HG03039 (cell line): ENCODE results near the gene RAMP1.
A peak's percentile ranks its signal among the peaks of the same experiment; 100 is the strongest.

ENCODE experiments used
- ATAC-seq: cut with Tn5 transposase; IDR thresholded peaks from one replicate; pipeline ENCODE4 v1.9.1; 2021; ENCODE audit warnings: mild to moderate bottlenecking, moderate library complexity; ENCODE audit not compliant: unreplicated experiment

Gene RAMP1

DNA sequence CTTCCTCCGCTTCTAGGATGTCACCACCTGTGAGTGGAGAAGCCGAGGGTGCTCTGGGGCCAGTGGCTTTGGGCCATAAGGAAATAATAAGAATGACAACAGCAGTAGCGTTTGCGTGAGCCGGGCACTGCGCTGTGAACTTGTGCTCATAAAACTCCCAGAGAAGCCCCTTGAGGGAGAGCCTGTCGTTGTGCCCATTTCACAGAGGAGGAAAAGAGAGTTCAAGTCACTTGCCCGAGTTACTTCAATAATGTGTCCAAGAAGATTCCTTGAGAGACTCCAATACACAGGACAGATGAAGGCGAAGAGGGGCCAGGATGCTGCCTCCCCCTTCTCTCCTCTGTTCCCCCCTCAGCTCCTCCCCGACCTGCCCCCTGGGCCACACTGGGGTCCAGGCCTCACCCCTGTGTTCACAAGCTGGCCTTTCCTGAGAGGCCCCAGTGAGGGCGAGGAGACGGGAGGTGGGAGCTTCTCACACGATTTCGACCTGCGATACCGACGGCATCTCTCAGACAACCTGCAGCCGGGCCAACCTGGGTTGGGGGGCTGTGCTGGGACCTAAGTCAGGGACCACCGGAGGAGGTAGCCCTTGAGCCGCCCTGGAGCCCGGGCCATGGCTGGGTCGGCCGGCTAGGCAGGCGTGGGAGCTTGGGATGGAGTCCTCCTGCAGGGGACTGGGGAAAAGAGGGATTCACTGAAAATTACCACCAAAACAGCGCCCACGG is 53.9 kb downstream of the RAMP1 start:
- no peak for ATAC-seq

DNA sequence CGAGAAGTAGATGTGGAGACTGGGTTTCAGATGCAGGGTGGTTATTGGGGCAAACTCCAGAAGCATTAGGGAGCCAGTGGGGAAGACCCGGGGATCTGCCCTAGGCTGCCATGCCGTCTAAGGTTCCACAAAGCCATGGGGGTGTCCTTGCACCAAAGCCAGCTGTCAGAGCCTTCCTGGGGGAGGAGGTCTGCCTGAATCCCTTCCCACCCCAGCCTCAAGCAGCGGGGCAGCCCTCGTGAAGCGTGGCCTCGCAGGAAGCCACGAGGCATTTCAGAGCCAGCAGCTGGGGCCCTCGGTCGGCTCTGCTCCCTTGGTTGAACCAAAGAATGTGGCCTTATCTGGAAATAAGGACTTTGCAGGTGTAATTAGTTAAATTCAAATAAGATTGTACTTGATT is 56.2 kb downstream of the RAMP1 start:
- no peak for ATAC-seq

DNA sequence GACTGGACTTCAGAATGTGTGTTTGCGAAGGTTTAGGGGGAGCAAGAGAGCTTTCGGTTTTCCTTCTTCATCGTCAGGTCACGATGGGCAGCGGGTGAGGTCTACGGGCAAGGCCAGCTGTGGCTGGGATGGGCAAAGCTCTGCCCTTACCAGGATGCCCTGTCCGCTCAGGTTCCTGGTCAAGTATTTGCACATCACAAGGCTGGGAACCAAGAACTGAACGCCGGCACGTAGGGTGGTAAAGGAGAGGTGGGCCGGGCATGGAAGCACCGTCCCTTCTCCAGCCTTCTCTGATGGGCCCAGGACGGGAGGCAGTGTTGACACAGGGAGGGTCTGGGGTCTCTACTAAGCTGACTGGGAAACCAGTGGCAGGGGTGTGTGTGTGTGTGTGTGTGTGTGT is 56.9 kb downstream of the RAMP1 start:
- no peak for ATAC-seq

DNA sequence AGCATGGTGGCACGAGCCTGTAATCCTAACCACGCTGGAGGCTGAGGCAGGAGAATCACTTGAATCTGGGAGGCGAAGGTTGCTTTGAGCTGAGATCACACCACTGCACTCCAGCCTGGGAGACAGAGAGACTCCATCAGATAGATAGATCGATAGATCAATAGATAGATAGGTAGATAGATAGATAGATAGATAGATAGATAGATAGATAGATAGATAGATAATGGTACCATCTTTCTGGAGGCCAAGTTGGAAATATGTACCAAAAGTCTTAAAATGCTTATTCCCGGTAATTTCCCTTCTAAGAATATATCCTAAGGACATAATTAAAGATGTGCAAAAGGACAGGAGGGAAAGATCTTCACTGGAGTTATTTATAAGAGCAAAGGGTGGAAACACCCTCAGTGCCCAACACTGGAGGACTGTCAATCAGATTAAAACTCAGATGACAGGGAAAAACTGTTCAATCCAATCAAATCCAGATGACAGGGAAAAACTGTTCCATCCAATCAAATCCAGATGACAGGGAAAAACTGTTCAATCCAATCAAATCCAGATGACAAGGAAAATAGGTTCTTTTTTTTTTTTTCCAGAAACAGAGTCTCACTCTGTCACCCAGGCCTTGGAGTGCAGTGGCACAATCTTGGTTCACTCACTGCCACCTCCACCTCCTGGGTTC is 58.4 kb downstream of the RAMP1 start:
- ATAC-seq: no peak

DNA sequence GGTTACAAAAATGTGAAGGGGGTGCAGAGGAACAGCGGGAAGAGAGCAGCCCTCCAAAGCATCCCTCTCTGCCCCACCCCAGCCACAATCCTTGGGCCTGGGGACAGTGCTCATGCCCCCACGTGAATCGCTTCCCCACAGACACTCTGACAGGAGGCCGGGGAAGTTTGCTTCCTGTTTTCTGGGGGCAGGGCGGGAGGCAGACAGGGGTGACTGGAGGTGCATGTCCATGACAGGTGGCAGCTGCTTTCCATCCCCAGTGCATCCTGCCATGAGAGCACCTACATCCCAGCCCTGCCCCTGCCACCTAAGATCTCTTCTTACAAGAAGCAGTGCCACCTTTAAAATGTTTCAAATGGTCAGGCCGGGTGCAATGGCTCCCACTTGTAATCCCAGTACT is 60.2 kb downstream of the RAMP1 start:
- no peak for ATAC-seq

DNA sequence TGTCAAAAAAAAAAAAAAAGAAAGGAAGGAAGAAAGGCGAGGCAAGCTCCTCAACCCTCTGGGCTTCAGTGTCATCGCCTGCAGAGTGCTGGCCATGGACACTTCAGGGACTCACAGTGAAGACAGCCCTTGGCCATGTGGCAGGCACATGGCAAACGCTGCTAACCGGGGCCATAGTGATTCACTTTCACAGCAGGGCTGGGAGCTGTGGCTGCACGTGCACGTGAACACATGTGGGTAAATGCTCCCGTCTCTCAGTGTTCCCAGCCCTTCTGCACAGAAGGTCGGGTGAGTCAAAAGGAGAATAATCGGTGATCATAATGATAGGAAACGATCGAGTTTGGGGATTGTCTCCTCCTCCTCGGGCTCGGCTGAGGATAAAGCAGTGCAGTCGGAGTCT is 61.2 kb downstream of the RAMP1 start:
- ATAC-seq: no peak

DNA sequence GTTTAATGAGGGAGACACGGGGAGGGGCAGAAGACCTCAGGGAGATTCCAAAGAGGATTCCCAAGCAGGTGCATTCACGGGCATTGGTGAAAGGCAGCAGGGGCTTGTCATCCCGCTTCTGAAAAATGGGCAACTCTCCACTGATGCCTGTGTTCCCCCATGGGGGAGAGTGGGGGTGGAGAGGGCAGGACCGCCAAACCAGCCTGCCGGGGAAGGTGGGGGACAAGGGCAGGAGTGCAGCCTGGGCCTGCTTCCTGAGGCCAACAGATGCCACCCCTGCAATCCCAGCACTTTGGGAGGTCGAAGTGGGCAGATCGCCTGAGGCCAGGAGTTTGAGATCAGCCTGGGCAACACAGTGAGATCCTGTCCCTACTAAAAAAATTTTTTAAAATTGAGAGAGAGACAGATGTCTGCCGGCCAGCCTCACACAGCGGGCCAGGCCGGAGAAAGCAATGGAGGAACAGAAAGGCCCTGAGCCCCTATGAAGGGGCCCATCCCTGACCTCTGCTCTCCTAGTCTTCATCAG is 62.6 kb downstream of the RAMP1 start:
- ATAC-seq: no peak

DNA sequence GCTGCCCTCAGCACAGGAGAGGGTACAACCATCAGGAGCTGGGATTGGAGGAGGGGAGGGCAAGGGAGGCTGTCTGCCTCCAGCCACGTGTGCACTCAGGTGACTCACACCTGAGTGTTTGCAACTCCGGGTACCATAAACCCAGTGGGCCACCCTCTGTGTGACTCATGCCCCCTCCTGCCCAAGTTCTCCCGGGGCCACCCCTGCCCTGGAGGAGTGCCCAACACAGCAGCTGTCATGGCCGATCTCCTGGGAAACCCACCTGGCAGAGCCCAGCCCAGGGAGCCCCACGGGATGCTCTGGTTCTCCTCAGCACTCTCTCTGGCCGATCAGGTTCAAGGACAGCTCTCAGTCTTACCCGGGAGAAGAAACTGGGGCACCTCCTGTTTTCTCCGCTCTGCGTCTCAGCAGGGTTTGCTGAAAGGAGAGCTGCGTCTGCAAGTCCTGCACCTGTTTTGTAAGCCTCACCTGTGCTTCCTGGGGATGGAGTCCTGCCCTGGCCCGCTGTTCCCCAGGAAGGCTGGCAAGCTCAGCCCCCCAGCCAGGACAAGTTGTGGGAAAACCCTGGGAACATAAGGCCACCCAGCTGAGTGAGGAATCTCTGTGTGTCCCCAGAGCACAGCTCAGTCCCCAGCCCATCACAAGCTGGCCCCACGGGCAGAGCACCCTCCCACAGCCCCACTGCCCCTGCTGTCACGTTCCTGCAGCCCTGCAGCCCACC is 63.4 kb downstream of the RAMP1 start:
- no peak for ATAC-seq

DNA sequence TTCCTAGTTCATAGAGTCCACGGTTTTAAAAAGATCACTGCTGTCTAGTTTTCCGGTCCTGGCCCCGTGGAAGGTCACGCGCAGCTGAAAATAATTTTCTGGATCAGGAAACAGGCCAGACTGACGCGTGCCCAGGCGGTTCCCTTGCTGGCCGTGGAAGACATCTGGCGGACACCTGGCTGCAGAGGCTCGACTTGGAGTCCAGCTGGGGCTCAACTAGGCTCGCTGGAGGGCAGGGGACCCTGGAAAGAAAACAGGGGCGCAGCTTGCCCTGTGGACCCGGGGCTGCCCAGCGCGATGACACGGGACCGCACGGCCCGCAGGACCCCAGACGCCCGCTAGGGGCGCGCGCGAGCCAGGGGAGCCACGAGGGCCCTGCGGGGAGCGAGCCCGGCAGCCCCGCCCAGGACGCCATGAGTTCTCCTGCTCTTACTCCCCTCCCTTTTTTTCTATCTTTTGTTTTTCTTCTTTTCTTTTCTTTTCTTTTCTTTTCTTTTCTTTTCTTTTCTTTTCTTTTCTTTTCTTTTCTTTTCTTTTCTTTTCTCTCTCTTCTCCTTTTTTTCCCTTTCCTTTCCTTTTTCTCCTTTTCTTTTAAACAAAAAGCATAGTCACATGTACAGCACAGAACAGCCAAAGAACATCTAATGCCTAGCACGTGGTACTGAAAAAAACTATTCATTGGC is 64.2 kb downstream of the RAMP1 start:
- ATAC-seq: peak; percentile 78

DNA sequence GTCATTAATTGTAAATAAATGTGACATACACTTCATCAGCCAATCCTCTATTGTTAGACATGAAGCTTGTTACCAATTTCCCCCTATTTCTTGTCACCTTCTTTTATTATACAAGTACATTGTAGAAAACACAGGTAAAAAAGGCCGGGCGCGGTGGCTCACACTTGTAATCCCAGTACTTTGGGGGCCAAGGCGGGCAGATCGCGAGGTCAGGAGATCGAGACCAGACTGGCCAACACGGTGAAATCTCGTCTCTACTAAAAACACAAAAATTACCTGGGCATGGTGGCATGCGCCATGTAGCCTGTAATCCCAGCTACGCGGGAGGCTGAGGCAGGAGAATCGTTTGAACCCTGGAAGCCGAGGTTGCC is 64.7 kb downstream of the RAMP1 start:
- no peak for ATAC-seq

DNA sequence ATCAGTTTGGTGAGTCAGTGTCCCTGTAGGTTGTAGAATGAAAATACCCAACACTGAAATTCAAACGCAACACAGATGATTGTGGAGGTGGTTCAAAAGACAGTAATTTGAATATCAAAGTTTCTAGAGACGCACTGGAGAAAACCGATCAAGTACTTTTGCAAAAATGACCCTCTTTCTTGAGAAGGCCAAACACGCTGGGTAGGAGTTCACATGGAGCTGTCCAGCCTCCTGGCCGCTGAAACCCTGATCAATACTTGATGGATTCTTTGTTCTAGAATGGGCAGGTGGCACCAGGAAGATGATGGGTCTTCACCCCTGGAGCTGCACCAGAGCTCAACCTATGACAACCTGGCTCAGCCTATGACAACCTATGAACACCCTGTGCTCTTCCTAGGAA is 67.7 kb downstream of the RAMP1 start:
- ATAC-seq: no peak

DNA sequence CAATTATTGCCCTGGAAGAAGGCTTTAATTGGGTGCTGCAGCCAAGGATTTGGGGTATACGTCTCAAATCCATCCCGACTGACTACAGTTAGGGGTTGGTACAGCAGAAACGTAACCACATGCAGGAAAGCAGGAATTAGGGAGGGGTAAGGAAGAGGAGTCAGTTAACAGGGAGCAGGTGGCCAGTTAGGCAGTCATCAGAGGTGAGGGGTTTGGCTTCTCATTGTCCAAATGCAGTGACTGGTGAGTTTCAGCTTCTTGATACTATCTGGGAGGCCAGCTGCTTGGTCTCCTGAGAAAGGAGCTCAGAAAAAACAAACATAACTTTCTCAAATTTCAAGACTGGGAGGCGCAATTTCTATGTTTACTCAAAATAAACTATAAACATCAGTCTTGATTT is 68.6 kb downstream of the RAMP1 start:
- ATAC-seq: no peak

DNA sequence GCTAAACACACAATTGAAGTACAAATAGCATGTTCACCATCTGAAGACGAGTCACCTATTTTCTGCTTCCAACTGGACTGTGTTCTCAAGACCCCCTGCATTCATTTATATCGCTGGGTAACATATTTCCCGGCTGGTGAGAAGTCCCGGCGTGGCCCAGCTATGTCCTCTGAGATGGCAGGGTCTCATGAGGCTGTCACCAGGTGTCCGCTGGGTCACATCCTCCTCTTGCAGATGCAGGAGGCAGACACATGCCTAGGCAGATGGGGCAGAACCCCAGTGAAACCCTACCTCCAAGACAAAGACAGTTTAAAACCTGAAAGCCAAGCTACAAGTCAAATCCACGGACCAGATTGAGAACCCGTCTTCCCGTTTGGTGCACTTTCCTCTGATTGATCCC is 70.6 kb downstream of the RAMP1 start:
- ATAC-seq: no peak

DNA sequence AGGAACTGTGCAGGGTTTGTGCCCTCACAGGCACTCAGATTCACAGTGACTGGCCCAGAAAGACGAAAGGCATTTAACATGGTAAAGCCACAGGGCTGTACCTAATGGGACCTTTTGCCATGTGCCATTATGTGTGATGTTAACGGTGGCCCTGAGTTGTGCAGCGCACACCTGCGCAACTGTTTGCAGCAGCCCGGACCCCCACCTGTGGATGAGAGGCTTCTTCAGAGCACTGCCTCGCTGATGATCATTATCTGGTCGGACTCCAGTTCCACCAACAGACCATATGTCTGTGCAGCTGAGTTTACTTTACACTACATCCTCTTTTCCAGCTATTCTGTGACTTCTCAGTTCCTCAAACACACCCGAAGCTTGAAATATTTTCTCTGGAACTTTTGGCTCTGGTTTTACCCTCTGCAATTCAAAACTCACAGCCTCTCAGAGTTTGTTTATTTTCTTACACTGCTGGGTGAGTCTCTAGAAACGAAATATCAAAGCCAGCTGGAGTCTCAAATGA is 71.8 kb downstream of the RAMP1 start:
- ATAC-seq: no peak

DNA sequence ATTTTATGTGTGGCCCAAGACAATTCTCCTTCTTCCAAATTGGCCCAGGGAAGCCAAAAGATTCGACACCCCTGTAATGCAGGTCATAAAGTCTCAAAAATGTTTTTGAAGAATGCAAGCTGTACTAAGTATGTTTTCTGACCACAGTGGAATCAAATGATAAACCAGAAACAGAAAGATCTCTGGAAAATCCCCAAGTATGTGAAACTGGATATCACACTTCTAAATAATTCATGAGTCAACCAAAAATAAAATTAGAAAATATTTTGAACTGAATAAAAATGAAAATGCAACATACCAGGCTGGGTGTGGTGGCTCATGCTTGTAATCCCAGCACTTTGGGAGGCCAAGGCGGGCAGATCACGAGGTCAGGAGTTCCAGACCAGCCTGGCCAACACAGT is 73.3 kb downstream of the RAMP1 start:
- ATAC-seq: no peak

DNA sequence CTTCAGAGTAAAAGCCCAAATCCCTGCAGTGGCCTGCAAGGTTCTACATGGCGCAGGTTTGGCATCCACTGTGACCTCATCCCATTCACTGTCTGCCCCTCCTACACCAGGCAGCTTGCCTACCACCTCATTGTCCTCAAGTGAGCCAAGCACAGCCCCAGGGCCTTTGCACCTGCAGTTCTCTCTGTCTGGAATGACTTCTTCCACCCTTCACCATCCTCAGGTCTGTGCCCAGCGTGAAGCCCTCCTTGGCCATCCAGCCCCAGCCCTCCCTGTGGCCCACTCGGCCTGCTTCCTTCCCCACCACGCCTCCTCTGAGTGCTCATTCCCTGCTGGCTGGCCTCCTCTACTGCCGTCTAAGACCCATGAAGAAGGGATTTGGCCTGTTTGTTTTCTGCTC is 74.8 kb downstream of the RAMP1 start:
- ATAC-seq: no peak

DNA sequence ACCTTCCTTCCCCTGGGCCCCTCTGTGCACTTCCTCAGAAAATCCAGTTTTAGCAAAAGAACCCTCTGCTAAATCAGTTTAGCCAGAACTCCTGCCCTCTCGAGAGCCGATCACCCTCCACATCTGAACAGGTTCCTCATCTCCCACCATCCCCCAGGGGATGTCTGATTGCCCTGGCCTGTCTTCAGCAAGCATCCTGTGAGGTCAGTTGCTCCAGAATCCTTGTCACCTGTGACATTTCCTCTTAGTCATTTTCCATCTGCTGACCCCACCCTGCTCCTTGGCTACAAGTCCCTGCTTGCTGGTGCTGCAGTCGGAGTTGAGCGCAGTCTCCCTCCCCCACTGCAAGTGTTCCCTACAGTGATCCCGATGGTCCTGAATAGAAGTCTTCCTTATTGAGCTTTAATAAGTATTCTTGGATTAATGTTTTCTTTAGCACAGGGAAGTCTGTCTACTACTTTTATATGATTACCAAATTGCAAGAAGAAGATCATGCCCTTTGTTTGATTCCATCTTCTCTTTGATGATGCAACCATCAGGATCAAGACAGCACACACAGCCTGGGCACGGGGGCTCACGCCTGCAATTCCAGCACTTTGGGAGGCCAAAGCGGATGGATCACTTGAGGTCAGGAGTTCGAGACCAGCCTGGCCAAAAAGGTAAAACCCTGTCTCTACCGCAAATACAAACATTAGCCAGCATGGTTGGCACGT is 76.5 kb downstream of the RAMP1 start:
- no peak for ATAC-seq

DNA sequence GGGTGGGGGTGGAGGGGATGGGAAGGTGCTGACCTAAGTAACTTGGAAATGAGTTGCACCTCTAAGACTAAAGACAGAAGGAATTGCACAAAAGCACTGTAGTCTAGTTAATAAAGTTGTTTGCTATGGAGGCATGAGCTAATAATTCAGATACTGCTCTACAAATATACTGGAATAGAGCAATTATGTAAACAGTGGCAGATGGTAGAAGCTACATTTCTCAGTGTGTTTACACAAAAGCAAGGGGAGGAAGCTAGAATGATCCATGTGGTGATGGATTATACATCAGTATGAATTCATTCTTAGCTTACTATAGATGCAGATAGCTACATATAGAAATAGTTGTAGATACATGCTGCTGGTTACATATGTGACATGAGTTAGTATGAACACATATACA is 79.8 kb downstream of the RAMP1 start:
- no peak for ATAC-seq

DNA sequence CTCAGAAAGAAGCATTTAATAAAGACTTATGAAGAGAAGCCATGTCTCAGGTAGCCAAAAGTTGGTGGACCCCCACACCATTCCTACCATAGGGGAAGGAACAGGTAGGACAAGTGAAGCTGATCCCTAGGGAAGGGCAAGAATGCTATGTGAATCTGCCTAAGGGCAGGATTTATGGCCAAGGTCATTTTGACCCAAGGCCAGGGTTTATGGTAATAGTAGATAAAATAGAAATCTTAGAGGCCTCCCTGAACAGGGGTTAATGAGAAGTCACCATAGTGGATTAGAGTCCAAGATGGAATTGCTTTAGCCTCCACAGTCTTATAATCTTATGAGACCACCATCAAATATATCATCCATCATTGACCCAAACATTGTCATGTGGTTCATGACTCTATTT is 81.4 kb downstream of the RAMP1 start:
- ATAC-seq: no peak

DNA sequence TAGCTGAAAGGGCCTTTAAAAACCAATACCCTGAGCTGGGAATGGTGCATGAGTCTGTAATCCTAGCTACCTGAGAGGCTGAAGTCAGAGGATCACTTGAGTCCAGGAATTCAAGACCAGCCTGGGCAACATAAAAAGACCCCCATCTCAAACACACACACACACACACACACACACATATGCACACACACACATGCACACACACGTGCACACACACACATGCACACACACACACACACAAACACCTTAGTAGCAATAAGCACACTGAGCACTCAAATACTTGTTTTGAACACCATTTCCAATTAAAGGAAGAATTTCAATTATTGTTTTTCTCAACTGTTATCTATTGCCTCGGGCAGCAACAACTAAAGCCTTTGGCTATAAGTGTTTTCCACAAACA is 81.8 kb downstream of the RAMP1 start:
- no peak for ATAC-seq

DNA sequence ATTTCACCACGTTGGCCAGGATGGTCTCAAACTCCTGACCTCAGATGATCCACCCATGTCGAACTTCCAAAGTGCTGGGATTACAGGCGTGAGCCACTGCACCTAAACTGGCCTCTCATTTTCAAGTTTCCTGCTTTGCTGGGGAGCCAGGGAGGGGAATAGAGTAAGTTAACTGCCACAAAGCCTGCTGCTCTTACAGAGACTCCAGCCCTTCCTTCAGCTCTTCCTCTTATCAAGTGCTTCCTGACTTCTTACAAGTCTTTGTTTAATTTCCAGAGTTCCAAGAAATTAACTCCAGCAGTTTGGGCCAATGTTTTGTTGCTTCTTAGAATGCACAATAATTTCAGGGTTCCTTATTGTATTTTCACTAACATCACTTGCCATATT is 83.1 kb downstream of the RAMP1 start:
- no peak for ATAC-seq
